HG03135 (cell line): ENCODE data around the gene ANKRD65.
"Not testable (repeated sequence)": the region's sequence is repeated elsewhere in the genome, so short reads cannot be mapped to it uniquely, and the experiment has no call there.

Experiments used
- ATAC-seq: cut with Tn5 transposase; IDR thresholded peaks from one replicate; pipeline ENCODE4 v1.9.1; 2021; ENCODE audit warnings: mild to moderate bottlenecking, moderate library complexity; ENCODE audit not compliant: unreplicated experiment

Gene ANKRD65

DNA sequence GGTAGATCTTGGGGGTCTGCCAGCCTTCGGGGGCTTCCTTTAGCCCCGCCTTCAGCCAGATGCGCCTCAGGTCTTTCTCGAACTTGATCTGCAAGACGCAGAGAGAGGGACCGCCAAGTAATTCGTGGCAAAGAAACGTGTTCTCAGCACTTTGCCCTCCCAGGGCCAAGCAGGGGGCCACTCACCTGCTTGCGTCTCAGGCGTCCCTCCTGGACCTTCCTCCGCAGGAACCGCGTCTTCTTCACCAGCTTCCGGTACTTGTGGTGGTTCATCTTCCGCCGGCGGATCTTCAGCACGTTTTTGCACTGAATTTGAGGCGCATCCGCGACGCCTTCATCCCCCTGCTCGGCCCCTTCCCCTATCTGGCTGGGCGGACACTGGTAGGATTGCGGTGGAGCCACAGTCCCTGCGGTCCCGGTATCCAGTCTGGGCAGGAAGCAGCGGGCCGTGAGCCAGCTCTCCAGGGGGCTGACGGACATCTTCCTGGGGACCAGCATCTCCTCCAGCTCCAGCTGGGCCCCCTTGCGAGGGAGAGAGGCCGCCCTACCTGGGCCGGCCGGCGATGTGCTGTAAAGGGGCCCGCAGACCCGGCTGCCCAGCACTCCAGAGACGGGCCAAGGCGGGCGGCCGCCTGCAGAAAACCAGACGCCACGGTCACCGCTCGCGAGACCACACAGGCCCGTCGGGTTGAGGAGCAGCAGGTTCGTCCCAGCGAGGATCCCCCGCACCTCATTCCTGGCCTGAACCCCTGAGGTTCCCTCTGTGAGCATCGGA, 47.1 kb downstream of the ANKRD65 start:
- no peak for ATAC-seq

DNA sequence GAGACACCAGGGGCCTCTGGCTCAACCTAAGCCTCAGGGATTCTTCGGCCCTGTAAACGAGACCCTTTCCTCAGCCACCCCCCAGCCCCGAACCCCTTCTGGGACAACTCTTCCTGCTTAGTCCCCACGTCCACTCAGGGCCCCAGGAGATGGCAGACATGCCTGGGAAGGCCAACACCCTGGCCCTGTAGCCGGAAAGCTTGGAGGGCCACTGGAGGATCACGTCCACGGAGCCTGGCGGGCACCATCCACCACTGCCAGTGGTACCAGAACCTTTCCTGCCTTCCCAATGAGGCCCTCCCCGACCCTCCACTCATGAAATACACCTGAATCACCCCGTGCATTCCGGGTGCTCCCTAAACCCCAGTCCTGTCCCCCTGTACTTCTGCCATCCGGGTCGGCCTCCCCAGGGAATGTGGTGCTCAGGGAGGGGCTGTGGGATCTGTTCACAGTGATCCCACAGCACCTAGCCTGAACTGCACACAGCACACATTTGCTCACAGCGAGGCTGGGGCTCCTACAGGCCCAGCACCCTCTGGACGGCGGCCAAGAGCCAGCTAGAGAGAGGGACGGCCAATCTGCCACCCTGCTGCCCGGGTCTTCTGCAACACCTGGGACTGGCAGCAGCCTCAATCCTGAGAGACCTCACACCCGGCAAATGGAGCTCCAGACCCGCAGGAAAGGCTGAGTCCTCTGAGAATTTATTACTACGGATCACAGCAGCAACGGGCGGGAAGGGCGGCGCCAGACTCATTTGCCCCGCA, 47.8 kb downstream of the ANKRD65 start:
- ATAC-seq = no peak

DNA sequence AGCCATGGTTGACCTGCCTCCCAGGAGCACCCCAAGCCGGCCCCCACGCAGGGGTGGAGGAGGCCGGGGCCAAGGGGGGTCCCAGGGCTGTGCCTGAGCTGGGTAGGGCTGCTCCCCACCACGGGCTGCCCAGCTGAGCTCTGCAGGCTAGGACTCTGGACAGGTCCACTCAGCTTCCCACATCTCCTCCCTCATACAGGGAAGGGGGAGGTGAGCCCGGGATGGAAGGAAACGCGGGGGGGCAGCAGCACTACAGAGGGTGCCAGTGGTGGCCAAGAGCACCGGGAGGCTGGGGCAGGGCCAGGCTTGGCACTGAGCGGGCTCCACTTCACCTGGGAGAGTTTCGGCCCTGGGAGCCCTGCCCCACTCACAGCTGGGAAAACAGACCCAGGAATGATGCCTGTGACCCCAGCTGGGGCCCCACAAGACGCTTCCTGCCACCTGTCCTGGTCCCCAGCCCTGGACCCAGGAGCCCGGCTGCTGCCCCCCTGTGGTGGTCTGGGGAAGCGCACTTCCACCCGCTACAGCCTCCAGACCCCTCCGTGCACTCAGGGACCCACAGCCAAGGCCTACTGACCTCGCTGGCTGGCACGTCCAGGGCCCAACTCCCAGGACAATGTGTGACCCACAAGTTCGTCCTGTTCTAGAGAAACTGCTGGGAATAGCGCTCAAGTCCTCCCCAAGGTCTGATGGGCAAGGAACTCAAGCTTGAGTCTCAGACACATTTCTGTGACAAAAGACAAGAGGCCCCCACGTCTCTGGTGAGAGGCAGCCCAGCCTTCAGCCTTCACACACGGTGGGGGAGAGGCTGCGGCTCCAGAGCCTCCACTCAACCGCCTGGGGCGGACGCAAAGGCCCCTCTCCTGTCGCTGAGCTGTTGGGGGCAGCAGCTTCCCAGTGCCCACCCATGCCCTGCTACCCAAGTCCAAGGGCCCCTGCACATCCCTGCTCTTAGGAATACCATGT, 49.0 kb downstream of the ANKRD65 start:
- no peak for ATAC-seq

DNA sequence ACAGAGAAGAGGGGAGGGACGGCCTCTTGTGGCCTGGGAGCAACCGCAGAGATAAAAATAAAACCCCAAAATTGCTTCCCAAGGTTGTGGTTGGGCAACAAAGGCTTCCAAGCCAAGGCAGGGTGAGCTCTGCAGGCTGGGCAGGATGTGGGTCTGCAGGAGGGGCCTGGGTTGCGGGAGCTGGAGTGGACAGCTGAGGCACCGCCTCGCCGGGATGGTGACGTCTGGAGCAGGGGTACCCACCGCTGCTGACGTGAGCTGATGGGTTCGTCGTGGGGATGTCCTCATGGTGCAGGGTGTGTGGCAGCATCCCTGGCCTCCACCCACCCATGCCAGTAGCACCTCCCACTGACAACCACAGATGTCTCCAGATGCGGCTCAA, 49.7 kb downstream of the ANKRD65 start:
- ATAC-seq = no peak

DNA sequence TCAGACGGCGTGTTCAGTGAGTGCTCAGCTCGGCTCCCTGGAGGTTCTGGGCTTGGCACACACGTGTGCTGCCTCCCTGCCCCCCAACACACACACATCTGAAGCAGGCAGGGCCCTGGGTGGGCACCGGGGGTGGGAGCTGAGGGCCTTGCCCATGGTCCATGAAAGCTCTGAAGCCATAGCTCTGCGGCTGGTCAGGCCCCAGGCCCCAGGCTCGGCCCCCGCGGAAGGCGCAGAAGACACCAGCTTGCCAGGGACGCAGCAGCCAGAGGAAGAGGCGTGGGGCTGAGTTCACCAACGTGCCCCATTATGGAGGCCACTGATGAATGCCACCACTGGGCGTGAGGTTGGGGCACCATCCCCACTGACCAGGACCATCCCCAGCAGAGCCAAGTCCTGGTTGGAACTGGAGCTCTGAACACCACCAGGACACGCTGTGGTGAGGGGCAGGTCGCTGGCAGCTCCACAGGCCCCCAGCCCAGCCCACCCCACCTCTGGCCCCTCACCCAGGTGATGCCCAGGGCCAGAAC, 50.2 kb downstream of the ANKRD65 start:
- no peak for ATAC-seq

DNA sequence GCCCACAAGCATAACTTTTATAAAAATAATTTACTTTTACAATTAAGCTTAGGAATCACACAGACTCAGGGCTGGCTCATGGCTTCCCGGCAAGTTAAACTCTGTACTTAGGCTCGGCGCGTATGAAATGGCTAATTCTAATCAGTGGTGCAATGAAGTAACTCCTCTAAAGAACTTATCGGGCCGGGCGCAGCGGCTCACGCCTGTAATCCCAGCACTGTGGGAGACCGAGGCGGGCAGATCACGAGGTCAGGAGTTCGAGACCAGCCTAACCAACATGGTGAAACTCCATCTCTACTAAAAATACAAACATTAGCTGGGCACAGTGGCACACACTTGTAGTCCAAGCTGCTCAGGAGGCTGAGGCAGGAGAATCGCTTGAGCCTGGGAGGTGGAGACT, 51.0 kb downstream of the ANKRD65 start:
- ATAC-seq = not testable (repeated sequence)
